Measurements from ENCODE around the gene ZSCAN12.

Gene ZSCAN12

GRCh38 chr6:28353356-28353755, 46.2 kb downstream of the ZSCAN12 start:
- no peak for DNase-seq

GRCh38 chr6:28351493-28351925, 48.0 kb downstream of the ZSCAN12 start:
- no peak for DNase-seq

DNA sequence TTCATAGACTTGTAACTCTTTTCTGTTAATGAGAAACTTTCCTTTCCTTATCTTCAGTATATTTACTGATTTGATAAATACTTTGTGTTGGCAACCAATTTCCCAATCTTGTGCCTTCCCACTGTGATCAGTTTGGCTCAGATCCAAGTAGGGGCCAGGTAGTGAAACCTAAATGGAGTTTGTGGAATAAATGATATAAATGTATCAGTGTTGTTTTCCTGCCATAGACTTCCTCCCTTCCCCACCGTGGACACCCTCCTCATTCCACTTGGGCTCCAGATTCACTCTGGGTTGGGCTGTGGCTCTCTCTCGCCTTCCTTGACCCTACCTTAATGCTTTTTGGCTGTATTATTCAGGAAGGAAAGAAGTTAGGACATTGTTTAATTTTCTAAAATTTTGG, 48.5 kb downstream of the ZSCAN12 start:
- no peak for DNase-seq

DNA sequence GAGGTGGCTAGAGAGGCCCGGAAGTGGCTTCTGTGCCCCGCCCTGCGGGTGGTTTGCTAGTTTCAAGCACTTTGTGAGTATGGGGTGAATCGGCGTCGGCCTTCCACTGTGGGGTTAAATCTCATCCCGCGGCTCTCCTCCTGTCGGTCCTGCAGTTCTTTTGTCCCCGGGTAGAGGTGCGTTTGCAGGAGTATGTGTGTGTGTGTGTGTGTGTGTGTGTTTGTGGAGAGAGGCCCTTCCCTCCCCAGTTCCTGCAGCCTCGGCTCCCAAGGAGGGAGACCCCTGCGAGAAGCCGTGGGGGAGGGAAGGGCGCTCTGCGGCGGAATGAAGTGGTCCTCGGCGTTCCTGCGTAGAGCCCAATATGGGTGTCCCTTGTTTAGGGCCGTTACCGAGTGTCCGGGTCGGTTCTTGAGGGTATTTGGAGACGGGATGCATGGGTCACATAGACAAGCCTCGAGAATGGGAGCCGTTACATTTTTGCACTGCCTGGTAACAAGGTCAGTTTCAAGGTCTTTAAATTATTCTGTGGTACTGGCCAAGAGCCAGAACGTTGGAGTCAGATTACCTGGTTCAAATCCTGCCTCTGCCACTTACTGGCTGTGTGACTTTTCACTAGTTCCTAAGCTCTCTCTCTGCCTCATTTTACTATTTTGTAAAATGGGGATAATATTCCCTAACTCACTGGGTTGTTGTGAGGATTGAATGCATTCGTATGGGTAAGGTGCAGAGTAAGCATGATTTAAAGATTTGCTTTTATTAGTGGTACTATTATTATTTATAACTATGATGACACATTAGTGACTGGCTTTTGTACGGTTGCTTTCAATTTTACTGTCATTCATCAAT, 49.4 kb downstream of the ZSCAN12 start, which contains the start of gene ZKSCAN3:
TSS of gene ZKSCAN3 (plus strand) at position 56 of the 846 bp plus-strand sequence. CDS start 9,640 bp downstream, outside the sequence.
- DNase-seq = peak; percentile 60

DNA sequence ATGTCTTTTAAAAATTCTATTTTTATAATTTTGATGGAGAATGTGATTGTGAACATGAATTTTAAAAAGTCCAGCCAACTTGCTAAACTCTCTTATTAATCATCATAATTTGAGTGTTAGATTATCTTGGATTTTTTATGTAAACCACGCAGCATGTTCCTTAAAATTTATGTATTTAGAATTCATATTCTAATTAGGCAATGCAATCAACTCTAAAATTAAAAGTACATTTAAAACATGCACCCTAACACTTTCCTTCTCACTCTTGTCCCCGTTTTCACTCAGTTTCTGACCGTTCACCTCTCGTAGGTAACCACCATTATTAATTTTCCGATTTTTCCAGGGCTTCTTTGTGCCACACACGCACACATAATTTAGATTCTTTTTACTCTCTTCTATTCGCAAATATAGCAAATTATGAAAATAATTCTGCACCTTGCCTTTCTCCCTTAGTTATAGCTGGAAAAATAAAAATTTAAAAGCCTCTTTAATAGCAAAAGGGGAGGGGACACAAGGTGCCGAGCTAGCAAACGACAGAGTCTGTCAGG, 50.1 kb downstream of the ZSCAN12 start:
- DNase-seq = no peak

DNA sequence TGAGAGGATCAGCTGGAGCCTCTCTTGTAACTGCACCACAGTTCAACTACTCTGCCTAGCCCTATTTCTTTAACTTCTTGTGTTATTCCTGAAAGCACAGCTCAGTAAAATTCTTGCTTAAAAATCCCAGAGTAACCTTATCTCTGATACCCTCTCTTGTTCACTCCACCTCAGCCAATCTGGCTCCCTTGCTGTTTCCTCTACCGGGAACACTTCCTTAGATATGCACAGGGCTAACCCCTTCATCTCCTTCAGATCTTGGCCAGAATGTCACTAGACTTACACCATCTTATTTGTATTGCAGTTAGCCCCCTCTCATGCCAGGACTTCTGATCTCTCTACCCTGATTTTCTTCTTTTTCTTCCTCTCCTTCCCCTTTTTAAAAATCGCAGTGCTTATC, 52.4 kb downstream of the ZSCAN12 start:
- DNase-seq = no peak

DNA sequence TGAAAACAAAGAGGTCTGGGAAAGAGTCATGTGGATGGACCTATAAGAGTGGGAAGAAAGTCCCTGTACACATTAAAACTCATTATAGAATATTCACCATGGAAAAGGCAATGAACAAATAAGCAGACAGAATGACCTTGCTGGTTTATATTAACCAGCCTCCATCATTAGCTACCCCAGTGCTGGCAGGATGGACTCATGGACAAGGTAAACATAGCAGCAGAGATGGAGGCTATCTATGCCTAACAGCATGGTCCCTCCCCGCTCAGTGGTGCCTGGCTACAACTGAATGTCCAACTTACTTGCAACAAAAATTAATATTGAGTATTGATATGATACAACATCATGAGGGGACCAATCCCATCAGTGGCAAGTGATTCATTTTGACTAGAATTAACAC, 54.3 kb downstream of the ZSCAN12 start:
- DNase-seq = no peak

DNA sequence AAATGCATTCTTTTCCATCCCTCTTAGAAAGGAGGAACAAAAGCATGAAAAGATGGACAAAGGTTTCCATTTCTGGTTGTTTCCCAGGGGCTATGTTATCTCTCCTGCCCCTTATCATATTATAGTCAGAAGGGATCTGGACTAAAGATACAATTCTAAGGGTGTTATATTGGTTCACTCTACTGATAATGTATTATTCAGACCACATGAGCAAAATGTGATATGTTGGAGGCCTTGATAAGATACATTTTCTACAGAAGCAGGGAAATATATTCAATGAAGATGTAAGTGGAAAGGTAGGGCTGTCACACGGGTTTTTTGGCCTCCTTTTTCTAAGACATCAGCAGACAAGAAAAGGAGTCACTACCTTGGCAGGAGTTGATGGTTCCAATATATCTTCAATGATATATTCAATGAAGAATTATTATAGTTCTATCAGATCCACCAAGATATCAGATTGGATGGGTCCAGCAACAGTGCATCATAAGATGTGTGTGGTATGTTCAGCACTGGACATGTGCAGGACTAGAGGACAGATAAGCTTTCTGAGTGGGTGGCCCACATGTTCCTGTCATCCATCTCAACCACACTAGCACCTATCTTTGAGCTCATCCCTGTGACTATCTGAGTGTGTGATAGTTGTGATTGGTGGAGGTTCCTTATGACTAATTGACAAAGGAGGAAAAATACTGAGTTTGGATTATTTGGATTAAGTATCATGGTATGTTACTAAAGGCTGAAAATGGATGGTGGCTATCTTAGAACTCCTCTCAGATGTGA, 55.5 kb downstream of the ZSCAN12 start:
- DNase-seq = no peak

- DNase-seq = no peak
These were observed 59.0 kb downstream of the ZSCAN12 start for GRCh38 chr6:28340310-28341095.

DNA sequence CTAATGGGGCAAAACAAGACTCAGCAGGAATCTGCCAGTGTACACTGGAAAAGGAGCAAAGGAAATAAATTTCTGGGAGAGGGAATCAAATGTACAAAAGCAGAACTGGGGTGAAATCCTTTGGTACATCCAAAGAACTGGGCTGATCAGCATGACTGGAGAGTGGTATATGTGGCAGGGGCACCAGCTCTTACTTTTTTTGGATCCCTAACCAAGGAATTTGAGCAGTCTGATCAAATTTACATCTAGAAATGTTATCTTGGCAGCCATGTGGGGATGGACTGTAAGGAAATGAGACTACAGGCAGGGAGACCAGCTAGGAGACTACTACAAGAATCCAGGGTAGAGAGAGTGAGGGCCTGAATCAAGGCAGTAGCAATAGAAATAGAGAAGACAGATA, 62.4 kb downstream of the ZSCAN12 start:
- no peak for DNase-seq

GRCh38 chr6:28336284-28337120, 63.0 kb downstream of the ZSCAN12 start:
- DNase-seq = no peak

GRCh38 chr6:28335564-28336283, 63.8 kb downstream of the ZSCAN12 start, which contains the start of gene ZSCAN31:
TSS of gene ZSCAN31 (minus strand) at chr6:28336148. CDS start at chr6:28329683, 6,465 bp downstream.
- DNase-seq = no peak

DNA sequence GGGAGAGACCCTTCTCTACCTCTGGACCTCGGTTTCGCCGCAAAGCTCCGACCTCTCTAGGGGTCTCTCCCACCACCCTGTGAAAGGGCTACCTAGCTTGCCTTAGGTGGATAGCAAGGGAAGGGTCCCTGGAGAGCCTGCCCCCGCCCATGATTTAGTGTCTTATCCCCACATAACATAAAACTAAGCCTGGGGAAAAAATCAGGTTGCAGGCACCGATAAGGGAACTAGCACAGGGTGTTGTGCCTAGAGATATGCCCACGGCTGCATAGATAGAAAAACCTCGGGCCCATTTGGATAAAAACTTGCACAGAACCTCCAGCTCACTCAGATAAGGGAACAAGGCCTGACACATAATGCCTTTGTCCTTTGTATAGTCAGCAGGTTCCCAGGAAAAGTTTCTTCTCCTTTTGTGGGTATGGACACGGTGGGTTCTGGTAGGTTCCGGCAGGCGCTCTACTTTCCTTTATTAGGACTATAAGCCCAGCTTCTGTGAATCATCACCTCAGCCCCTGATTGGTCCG, 64.4 kb downstream of the ZSCAN12 start:
- DNase-seq = no peak

- no peak for DNase-seq
These were observed 65.1 kb downstream of the ZSCAN12 start for GRCh38 chr6:28334286-28335039.

DNA sequence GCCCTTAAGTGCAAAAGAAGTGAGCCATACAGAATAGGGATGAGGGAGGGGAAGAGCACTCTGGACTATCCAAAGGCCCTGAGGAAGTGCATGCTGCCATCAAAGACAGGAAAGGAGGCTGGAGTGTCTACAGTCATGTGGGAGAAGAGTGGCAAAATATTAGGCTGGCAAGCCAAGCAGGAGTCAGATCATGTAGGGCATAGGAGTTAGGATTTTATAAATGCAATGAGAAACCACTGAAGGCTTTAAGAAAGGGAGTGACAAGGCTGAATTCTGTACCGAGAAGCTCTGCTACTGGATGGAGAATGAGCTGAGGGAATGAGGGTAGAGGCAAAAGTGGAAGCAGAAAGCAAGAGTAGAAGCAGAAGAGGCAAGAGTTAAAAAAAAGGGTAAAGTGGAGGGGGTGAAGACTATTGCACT, 65.9 kb downstream of the ZSCAN12 start:
- no peak for DNase-seq

DNA sequence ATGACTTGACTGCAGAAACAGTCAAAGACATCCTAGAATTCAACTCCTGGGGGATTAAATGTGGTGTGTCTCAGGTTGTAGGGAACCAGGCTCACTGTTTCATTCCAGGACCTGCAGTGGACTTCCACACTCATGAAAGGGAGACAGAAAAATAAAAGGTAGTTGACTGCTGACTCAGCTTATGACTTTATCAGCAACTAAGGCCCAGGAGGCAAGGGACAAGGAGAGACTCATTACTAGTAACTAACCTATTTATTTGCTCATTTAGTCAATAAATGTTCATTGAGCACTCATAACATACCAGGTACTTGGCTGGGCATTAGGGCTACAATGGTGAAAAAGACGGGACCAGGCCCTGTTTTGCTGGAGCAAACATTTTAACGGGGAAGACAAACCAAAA, 66.5 kb downstream of the ZSCAN12 start:
- no peak for DNase-seq

GRCh38 chr6:28330041-28330440, 69.5 kb downstream of the ZSCAN12 start:
- DNase-seq = no peak

Measured in DMS153 (cell line).